Thyroid gland (tissue), 4 donors: ENCODE results near the gene NLK. TPM values are rescaled to one million over a fixed set of nuclear protein-coding genes. Genes with fewer than 3 reads are reported as not detected.
A peak's percentile ranks its signal among the peaks of the same experiment; 100 is the strongest.

Source experiments
- DNase-seq, 2 donors: peaks; one replicate each; pipeline ENCODE4 v3.0.0-alpha.2; 2019
- H3K27ac ChIP-seq, 3 donors: fragments of 200-600 bp; sonication (generic); 1 replicate in 2 of 3; 2 replicates in 1 of 3; pipeline ENCODE4 v1.5.1; 2016 to 2019; ENCODE audit warnings: mild to moderate bottlenecking in 1 of 3, moderate library complexity in 1 of 3
- H3K27me3 ChIP-seq: fragments of 200-600 bp; sonication (generic); one replicate; pipeline ENCODE4 v1.5.1; 2019
- H3K36me3 ChIP-seq, 2 donors: fragments of 200-600 bp; sonication (generic); one replicate each; pipeline ENCODE4 v1.5.1; 2016 to 2019
- H3K4me1 ChIP-seq, 2 donors: fragments of 200-600 bp; sonication (generic); one replicate each; pipeline ENCODE4 v1.5.1; 2017 to 2019
- H3K4me3 ChIP-seq, 3 donors: fragments of 200-600 bp; sonication (generic); replicated peaks in 1 of 3; 1 replicate in 2 of 3; 2 replicates in 1 of 3; pipeline ENCODE4 v1.5.1; 2016; ENCODE audit warnings: mild to moderate bottlenecking in 1 of 3
- H3K9me3 ChIP-seq: fragments of 200-600 bp; sonication (generic); one replicate; pipeline ENCODE4 v1.5.1; 2017
- CTCF ChIP-seq, 6 experiments: fragments of 200-600 bp in 3 of 6; fragments of 450-650 bp in 3 of 6; sonication (generic) in 3 of 6; IDR thresholded peaks; one replicate each; pipeline ENCODE4 v1.5.1; 2016 to 2019; ENCODE audit warnings: antibody characterized with exemption in 6 of 6, mild to moderate bottlenecking in 2 of 6, inconsistent platforms in 1 of 6, moderate library complexity in 1 of 6
- POLR2A ChIP-seq, 2 donors: fragments of 450-650 bp; IDR thresholded peaks; one replicate each; pipeline ENCODE4 v1.6.1; 2017; ENCODE audit warnings: antibody characterized with exemption in 2 of 2, mild to moderate bottlenecking in 2 of 2, moderate library complexity in 1 of 2
- WGBS, 2 donors: methylation state at CpG; one replicate each; pipeline ENCODE4 v1.1.5; 2017; 5-methylcytosine and 5-hydroxymethylcytosine counted together
- intact Hi-C: fragments of 100-400 bp; cut with DNase I; formaldehyde crosslinking; loops from one replicate; pipeline ENCODE4 v1.15.1; 2023
- total RNA-seq, 4 donors: library from RNA; depleted of rRNA; stranded (reverse); fragments of >200 nt; gene quantifications; one replicate each; pipeline ENCODE4 v1.2.3, GENCODE V29; 2016

The NLK gene
- total RNA-seq, 4 donors from 2014 or later: 37.7 to 54.2 (median 46.0) TPM

GRCh38 chr17:28047806-28048205 lies 5.3 kb downstream of the NLK start:
- Histone ChIP-seq H3K4me3 (no peak overlapping the region), H3K4me1 (peaks cover 47 to 49% of the 10 kb centered on the region in 2 donors), H3K27me3 (no peaks in the 10 kb centered on the region), H3K36me3 (no peaks in the 10 kb centered on the region), H3K27ac (no peak overlapping the region), H3K9me3 (no peaks in the 10 kb centered on the region)
- no peak for TF ChIP-seq POLR2A (IDR thresholded peaks at IDR 0.05)
- TF ChIP-seq CTCF (IDR thresholded peaks at IDR 0.05): no peak
- intact Hi-C loops: no loop called here
- DNase-seq: no peak
- 56 to 59% methylated on average over 4 of the region's 4 CpGs for WGBS, 2 donors

- no peak overlapping the region for H3K4me3 ChIP-seq
- intact Hi-C loops: no loop called here
- H3K4me1 ChIP-seq: peaks cover 47 to 52% of the 10 kb centered on the region in 2 donors
- H3K27me3 ChIP-seq: no peaks in the 10 kb centered on the region
- no peak overlapping the region for H3K27ac ChIP-seq
- H3K9me3 ChIP-seq: no peaks in the 10 kb centered on the region
- no peaks in the 10 kb centered on the region for H3K36me3 ChIP-seq
- DNase-seq: no peak
- no peak for TF ChIP-seq POLR2A (IDR thresholded peaks at IDR 0.05)
- TF ChIP-seq CTCF (IDR thresholded peaks at IDR 0.05): no peak
- WGBS, 2 donors: 93 to 97% methylated on average over 1 of the region's 1 CpG
Measured at GRCh38 chr17:28049071-28049470, 6.6 kb downstream of the NLK start.

- intact Hi-C loops: no loop called here
- peaks cover 29 to 44% of the 10 kb centered on the region in 2 donors for H3K4me1 ChIP-seq
- peak overlapping the region in 2 of 3 donors; percentile 35 to 43 for H3K27ac ChIP-seq
Measured at GRCh38 chr17:28053044-28053670, 10.7 kb downstream of the NLK start.

GRCh38 chr17:28053725-28054124 lies 11.2 kb downstream of the NLK start:
- 90 to 91% methylated on average over 2 of the region's 2 CpGs for WGBS, 2 donors
- no peaks in the 10 kb centered on the region for H3K36me3 ChIP-seq
- no peaks in the 10 kb centered on the region for H3K9me3 ChIP-seq
- H3K4me1 ChIP-seq: peaks cover 29 to 48% of the 10 kb centered on the region in 2 donors
- TF ChIP-seq POLR2A (IDR thresholded peaks at IDR 0.05): no peak
- no peak for TF ChIP-seq CTCF (IDR thresholded peaks at IDR 0.05)
- DNase-seq: no peak
- intact Hi-C loops: no loop called here
- no peak overlapping the region for H3K4me3 ChIP-seq
- H3K27me3 ChIP-seq: no peaks in the 10 kb centered on the region
- peak overlapping the region in 2 of 3 donors; percentile 35 to 43 for H3K27ac ChIP-seq

More at GRCh38 chr17:28053044-28053670, 10.7 kb downstream of the NLK start:
- no peak for DNase-seq
- Histone ChIP-seq H3K9me3 (no peaks in the 10 kb centered on the region), H3K27me3 (no peaks in the 10 kb centered on the region), H3K4me3 (no peak overlapping the region), H3K36me3 (no peaks in the 10 kb centered on the region)
- no peak for TF ChIP-seq POLR2A (IDR thresholded peaks at IDR 0.05)
- TF ChIP-seq CTCF (IDR thresholded peaks at IDR 0.05): no peak
- WGBS, 2 donors: 75 to 80% methylated on average over 3 of the region's 3 CpGs

GRCh38 chr17:28055546-28056275 lies 13.2 kb downstream of the NLK start:
- Histone ChIP-seq H3K27ac (no peak overlapping the region), H3K9me3 (no peaks in the 10 kb centered on the region), H3K27me3 (no peaks in the 10 kb centered on the region), H3K4me3 (no peak overlapping the region), H3K4me1 (peaks cover 29 to 54% of the 10 kb centered on the region in 2 donors), H3K36me3 (no peaks in the 10 kb centered on the region)
- WGBS, 2 donors: 78 to 81% methylated on average over 2 of the region's 2 CpGs
- no peak for TF ChIP-seq CTCF (IDR thresholded peaks at IDR 0.05)
- intact Hi-C loops: no loop called here
- no peak for DNase-seq
